GM18511 (cell line): Measurements from ENCODE around the gene MTERF1.

ENCODE experiments used
- ATAC-seq: cut with Tn5 transposase; IDR thresholded peaks from one replicate; pipeline ENCODE4 v1.9.1; 2021; ENCODE audit warnings: mild to moderate bottlenecking, moderate library complexity; ENCODE audit not compliant: unreplicated experiment

MTERF1 gene

DNA sequence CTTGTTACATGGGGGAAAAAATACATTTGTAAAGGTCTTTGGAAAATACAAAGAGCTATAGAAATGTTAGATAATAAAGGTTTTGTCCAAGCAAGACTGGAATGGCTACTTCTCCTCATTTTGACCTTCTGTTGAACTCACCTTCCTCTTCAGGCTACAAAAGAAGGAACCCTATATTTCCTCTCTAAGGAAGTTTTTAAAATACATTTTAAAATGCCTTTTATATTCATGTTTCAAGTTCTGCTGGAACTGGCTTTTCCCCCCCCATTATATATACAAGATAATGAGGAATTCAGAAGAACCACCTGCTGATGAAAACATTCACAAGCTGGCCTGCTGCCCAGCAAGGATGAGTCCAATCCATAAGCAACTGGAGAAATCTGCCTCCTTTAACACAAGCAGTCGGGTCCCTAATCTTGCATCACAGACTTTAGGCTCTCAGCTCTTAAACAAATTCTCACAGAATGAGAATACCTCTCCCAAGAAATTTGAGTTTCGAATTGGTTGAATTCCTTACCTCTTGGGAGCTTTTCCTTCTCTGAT is 44.6 kb downstream of the MTERF1 start:
- ATAC-seq, result no peak

DNA sequence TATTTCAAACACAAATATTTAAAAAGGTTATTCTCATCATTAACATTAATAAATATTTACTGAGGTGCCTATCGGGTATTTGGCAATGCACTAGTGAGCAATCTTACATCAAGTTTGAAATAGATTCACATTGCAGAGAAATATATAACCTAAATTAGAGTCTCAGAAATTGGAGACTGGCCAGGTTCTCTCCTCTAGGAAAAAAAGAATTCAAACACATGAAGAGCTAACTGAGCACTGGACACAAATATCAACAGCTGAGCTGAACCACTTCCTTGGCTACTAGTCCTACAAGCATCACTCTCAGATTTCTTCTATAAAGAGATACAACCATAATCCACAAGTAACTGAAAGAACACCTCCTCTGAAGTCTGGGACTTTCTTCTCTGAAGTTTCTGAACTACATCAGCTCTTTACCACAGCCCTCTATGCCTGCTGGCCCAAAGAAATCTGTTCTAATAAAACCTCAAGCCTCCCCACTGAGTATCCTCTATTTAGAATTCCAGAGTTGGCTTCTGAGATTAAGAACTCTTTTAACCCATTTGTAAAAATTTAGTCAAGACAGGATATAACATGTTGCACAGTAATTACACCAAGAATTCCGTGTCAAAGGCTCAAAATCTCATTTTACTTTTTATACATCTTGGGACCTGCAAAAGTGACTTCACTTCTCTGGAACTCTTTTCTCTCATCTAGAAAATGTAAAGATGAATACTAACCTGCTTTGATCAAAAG is 45.2 kb downstream of the MTERF1 start:
- no peak for ATAC-seq

DNA sequence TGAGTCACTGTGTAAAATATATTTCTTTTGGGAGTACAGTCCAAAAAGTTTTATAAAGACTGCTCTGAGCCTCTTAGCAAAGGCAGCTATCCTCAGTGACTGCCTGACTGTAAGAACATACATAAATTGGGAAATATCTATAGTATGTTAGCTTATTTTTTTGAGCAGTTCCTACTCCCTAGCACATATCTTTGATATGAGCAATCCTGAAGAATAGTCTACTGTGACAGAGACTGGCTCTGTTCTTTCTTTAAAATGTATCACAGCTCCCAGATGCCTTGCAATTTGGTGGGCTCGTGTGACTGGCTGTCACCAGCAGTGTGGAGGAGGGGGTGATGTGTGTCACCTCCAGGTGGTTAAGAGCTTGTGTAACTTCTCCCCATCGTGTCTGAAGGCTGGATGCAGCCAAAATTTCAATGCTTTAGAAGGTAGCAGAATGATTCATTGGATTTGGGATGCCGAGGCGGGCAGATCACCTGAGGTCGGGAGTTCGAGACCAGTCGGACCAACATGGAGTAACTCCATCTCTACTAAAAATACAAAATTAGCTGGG is 47.9 kb downstream of the MTERF1 start:
- ATAC-seq, result no peak

DNA sequence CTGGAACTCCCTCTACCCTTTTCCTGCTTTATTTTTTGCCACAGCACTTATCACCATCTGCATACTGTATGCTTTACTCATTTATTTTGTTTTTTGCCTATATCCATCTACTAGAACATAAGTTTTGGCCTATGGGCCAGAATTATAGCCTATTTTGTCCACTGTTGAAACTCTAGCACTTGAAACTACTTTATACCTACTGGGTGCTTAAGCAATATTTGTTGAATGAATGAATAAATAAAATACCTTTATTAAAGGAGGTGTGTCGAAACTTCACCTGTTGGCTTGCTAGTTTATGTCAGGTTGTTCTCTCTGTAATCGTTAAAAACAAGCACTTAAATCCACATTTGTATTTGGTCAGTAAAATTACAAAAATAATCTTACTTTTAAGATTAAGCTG is 53.3 kb downstream of the MTERF1 start:
- ATAC-seq, result no peak

DNA sequence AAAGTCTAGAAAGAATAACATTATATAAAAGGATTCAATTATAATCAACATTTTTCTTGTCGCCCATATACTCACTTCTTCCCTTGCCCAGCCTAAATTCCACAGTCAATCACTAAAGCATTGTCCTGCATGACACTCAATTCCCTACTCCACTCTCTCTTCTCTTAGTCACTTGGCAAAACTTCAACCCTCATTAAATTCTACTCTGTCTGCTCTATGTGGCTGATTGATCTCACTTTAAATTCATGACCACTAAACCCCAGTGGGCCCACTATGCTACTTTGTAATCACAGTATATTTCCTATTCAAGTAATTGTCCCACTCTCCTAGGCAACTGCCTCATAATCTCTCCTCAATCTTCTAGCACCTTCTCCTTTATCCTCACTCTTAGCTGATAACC is 54.1 kb downstream of the MTERF1 start:
- ATAC-seq, result no peak

DNA sequence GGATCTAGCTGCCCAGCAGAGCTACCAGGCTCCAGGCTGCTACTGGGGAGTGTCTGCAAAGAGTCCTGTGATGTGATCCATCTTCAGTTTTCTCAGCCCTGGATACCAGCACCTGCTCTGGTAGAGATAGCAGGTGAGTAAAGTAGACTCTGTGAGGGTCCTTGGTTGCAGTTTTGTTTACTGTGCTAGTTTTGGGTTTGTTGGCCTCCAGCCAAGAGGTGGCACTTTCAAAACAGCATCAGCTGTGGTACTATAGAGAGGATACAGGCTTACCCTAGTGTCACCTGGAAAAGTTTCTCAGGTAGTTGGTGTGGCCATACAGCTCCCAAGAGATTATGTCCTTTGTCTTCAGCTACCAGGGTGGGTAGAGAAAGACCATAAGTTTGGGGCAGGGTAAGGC is 56.3 kb downstream of the MTERF1 start:
- ATAC-seq, result no peak
